Cardiac muscle cell (in vitro differentiated cells and primary cell): ENCODE measurements around the gene TMEM131. TPM values are rescaled to one million over a fixed set of nuclear protein-coding genes. Genes with fewer than 3 reads are reported as not detected.
A peak's percentile ranks its signal among the peaks of the same experiment; 100 is the strongest.

Source experiments
- DNase-seq, 2 donors: peaks; one replicate each; pipeline versions ENCODE4 v3.0.0 to v3.0.0-alpha.2; 2010 to 2017; ENCODE audit warnings: low read depth in 1 of 2, low spot score in 1 of 2
- H3K27ac ChIP-seq: fragments of 200-600 bp; sonication (generic); 2 replicates; pipeline ENCODE4 v1.5.1; 2016
- H3K27me3 ChIP-seq: fragments of 200-600 bp; sonication (generic); 2 replicates; pipeline ENCODE4 v1.6.0; 2016; ENCODE audit warnings: control low read depth
- H3K36me3 ChIP-seq: fragments of 200-600 bp; sonication (generic); 2 replicates; pipeline ENCODE4 v1.5.1; 2016; ENCODE audit warnings: control low read depth
- H3K4me1 ChIP-seq: fragments of 200-600 bp; sonication (generic); 2 replicates; pipeline ENCODE4 v1.8.1; 2017; ENCODE audit warnings: low read depth, mild to moderate bottlenecking, mixed run types
- H3K4me3 ChIP-seq: fragments of 200-600 bp; sonication (generic); 2 replicates; pipeline ENCODE4 v1.5.1; 2016; ENCODE audit warnings: mild to moderate bottlenecking
- H3K9me3 ChIP-seq: fragments of 200-600 bp; sonication (generic); 2 replicates; pipeline ENCODE4 v1.5.1; 2017; ENCODE audit warnings: low read depth, mild to moderate bottlenecking, control low read depth
- CTCF ChIP-seq: IDR thresholded peaks from 2 replicates; pipeline ENCODE4 v1.5.1; 2012; ENCODE audit warnings: low read depth, mild to moderate bottlenecking, low read length
- polyA plus RNA-seq: library from polyadenylated mRNA; unstranded; fragments of >200 nt; fragmentation: Nextera tagmentation; extraction: Ambion mirVana; gene quantifications from 2 replicates; pipeline ENCODE4 v1.2.1, GENCODE V29; 2016
- total RNA-seq: library from RNA; depleted of rRNA; stranded (reverse); fragments of >200 nt; gene quantifications from 2 replicates; pipeline ENCODE4 v1.2.3, GENCODE V29; 2016

Gene TMEM131
- total and polyA plus RNA-seq, 2 experiments from 2014 or later: 16.3 to 19.1 TPM

- Histone ChIP-seq H3K9me3 (no peaks in the 10 kb centered on the region), H3K4me3 (no peak overlapping the region), H3K36me3 (no peaks in the 10 kb centered on the region), H3K27me3 (no peaks in the 10 kb centered on the region), H3K4me1 (peaks cover 13% of the 10 kb centered on the region), H3K27ac (no peak overlapping the region)
- no peak for DNase-seq
- no peak for TF ChIP-seq CTCF
Measured at GRCh38 chr2:97997784-97998392, 2.1 kb upstream of the TMEM131 start.

GRCh38 chr2:97996679-97997078 lies 931 bp upstream of the TMEM131 start:
- no peak for TF ChIP-seq CTCF
- H3K27me3 ChIP-seq: no peaks in the 10 kb centered on the region
- peak overlapping the region; percentile 74 for H3K4me3 ChIP-seq
- DNase-seq: no peak
- H3K36me3 ChIP-seq: no peaks in the 10 kb centered on the region
- no peaks in the 10 kb centered on the region for H3K9me3 ChIP-seq
- peaks cover 16% of the 10 kb centered on the region for H3K4me1 ChIP-seq
- no peak overlapping the region for H3K27ac ChIP-seq

GRCh38 chr2:97995026-97995733 lies 568 bp downstream of the TMEM131 start:
- Histone ChIP-seq H3K4me3 (peak overlapping the region; percentile 74), H3K9me3 (no peaks in the 10 kb centered on the region), H3K27me3 (no peaks in the 10 kb centered on the region), H3K4me1 (peaks cover 16% of the 10 kb centered on the region), H3K27ac (peak overlapping the region; percentile 98), H3K36me3 (no peaks in the 10 kb centered on the region)
- no peak for TF ChIP-seq CTCF
- peak; percentile 52 to 79 for DNase-seq

- H3K4me3 ChIP-seq: peak overlapping the region; percentile 74
Measured at GRCh38 chr2:97994476-97994875, 1.3 kb downstream of the TMEM131 start.

GRCh38 chr2:97993926-97994325 lies 1.8 kb downstream of the TMEM131 start:
- TF ChIP-seq CTCF: no peak
- H3K9me3 ChIP-seq: no peaks in the 10 kb centered on the region
- peak overlapping the region; percentile 74 for H3K4me3 ChIP-seq
- peaks cover 7% of the 10 kb centered on the region for H3K4me1 ChIP-seq
- no peaks in the 10 kb centered on the region for H3K36me3 ChIP-seq
- no peaks in the 10 kb centered on the region for H3K27me3 ChIP-seq
- no peak for DNase-seq
- peak overlapping the region; percentile 98 for H3K27ac ChIP-seq

More at GRCh38 chr2:97994476-97994875, 1.3 kb downstream of the TMEM131 start:
- TF ChIP-seq CTCF: no peak
- Histone ChIP-seq H3K27ac (peak overlapping the region; percentile 98), H3K4me1 (peaks cover 10% of the 10 kb centered on the region), H3K36me3 (no peaks in the 10 kb centered on the region), H3K27me3 (no peaks in the 10 kb centered on the region), H3K9me3 (no peaks in the 10 kb centered on the region)
- DNase-seq: no peak
